H1 (cell line): ENCODE results near the gene HTRA2. TPM values are rescaled to one million over a fixed set of nuclear protein-coding genes. Genes with fewer than 3 reads are reported as not detected.

ENCODE experiments used
- MAFK ChIP-seq: IDR thresholded peaks from 2 replicates; pipeline ENCODE4 v1.6.1; 2012; ENCODE audit warnings: low read depth, mild to moderate bottlenecking, improper control_type of control experiment, low read length
- NANOG ChIP-seq: IDR thresholded peaks from 2 replicates; pipeline ENCODE4 v1.6.1; 2011; ENCODE audit warnings: low read length, low read depth, mild to moderate bottlenecking, inconsistent platforms; ENCODE audit not compliant: insufficient read depth, poor library complexity, severe bottlenecking
- RXRA ChIP-seq: IDR thresholded peaks from 2 replicates; pipeline ENCODE4 v1.6.1; 2011; ENCODE audit warnings: low read depth, mild to moderate bottlenecking, low read length, moderate library complexity; ENCODE audit not compliant: insufficient read depth
- TAF1 ChIP-seq: IDR thresholded peaks from 2 replicates; pipeline ENCODE4 v1.6.1; 2011; ENCODE audit warnings: mild to moderate bottlenecking, low read depth, low read length
- polyA plus RNA-seq, 7 experiments: library from polyadenylated mRNA; depleted of rRNA in 3 of 7; stranded (reverse) in 5 of 7; unstranded in 2 of 7; fragments of >200 nt in 5 of 7; fragments of 200-250 nt in 2 of 7; gene quantifications; 1 replicate in 5 of 7; 2 replicates in 1 of 7; 4 replicates in 1 of 7; pipeline versions ENCODE4 v1.2.1 to v1.2.3, GENCODE V29; 2011 to 2013; ENCODE audit warnings: missing spikeins in 2 of 7, mixed read lengths in 2 of 7
- total RNA-seq: library from RNA; stranded (reverse); fragmentation: NEBNext Ultra II Directional; extraction: Animal tissue kit (Norgen Biotek cat#: 25700); gene quantifications from 2 replicates; pipeline ENCODE4 v1.2.1, GENCODE V29; 2021
- TF ChIP-seq, protein P1 (sequence below): IDR thresholded peaks from 2 replicates; pipeline ENCODE4 v1.6.1; 2011; ENCODE audit warnings: low read depth, mild to moderate bottlenecking, low read length; ENCODE audit not compliant: insufficient read depth
- TF ChIP-seq, protein P2 (sequence below): fragments of 300-600 bp; sonication (generic); IDR thresholded peaks from 2 replicates; pipeline ENCODE4 v1.7.1; 2012; ENCODE audit warnings: low read length, moderate library complexity, mild to moderate bottlenecking, inconsistent platforms; ENCODE audit not compliant: insufficient replicate concordance
- TF ChIP-seq, protein P3 (sequence below): IDR thresholded peaks from 2 replicates; pipeline ENCODE4 v1.6.1; 2012; ENCODE audit warnings: low read length, inconsistent platforms

HTRA2 gene
- total and polyA plus RNA-seq, 2 of the 8 experiments (the other 6 are each of a cell fraction or from before 2014, with no cell fraction given): 21.6 to 37.6 TPM

DNA sequence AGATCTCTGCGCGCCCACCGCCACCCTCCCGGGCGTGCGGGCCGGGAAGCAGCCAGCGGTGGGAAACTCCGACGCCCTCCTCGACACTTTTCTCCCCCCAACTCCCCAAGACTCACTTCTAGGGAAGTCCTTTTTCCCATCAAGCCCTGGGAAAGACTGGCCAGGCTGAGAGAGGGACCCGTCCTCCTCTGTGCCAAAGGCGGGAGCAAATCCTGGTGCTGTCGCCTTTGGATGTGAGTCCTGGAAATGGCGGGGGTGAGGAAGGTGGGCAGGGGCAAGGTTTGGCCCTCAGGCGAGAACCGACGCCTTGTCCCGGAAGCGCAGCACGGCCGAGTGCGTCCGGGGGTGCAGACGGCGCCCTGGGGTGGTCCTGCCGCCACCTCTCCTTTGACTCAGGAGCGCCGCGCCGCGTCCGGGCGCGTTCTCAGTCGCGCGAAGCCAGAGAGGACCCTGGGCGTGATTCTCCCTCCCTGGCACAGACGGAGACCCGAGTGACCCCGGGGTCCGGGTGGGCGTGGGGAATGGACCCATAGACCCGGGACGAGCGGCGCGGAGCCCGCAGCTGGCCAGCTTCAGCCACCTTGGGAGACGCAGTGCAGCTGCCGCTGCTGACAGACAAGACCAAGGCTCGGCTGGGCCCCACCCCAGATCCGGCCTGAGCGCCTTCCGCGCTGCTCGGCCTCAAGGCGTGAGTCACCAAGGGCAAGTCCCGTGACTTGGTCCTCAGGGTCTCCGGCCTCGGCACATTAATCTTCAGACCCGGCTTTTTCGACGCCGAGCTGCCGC lies 26.8 kb upstream of the HTRA2 start (continued):
- TF ChIP-seq, protein P1, sequence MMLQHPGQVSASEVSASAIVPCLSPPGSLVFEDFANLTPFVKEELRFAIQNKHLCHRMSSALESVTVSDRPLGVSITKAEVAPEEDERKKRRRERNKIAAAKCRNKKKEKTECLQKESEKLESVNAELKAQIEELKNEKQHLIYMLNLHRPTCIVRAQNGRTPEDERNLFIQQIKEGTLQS: no peak
- TF ChIP-seq NANOG: no peak
- no peak for TF ChIP-seq MAFK
- TF ChIP-seq RXRA: no peak
- TF ChIP-seq, protein P2, sequence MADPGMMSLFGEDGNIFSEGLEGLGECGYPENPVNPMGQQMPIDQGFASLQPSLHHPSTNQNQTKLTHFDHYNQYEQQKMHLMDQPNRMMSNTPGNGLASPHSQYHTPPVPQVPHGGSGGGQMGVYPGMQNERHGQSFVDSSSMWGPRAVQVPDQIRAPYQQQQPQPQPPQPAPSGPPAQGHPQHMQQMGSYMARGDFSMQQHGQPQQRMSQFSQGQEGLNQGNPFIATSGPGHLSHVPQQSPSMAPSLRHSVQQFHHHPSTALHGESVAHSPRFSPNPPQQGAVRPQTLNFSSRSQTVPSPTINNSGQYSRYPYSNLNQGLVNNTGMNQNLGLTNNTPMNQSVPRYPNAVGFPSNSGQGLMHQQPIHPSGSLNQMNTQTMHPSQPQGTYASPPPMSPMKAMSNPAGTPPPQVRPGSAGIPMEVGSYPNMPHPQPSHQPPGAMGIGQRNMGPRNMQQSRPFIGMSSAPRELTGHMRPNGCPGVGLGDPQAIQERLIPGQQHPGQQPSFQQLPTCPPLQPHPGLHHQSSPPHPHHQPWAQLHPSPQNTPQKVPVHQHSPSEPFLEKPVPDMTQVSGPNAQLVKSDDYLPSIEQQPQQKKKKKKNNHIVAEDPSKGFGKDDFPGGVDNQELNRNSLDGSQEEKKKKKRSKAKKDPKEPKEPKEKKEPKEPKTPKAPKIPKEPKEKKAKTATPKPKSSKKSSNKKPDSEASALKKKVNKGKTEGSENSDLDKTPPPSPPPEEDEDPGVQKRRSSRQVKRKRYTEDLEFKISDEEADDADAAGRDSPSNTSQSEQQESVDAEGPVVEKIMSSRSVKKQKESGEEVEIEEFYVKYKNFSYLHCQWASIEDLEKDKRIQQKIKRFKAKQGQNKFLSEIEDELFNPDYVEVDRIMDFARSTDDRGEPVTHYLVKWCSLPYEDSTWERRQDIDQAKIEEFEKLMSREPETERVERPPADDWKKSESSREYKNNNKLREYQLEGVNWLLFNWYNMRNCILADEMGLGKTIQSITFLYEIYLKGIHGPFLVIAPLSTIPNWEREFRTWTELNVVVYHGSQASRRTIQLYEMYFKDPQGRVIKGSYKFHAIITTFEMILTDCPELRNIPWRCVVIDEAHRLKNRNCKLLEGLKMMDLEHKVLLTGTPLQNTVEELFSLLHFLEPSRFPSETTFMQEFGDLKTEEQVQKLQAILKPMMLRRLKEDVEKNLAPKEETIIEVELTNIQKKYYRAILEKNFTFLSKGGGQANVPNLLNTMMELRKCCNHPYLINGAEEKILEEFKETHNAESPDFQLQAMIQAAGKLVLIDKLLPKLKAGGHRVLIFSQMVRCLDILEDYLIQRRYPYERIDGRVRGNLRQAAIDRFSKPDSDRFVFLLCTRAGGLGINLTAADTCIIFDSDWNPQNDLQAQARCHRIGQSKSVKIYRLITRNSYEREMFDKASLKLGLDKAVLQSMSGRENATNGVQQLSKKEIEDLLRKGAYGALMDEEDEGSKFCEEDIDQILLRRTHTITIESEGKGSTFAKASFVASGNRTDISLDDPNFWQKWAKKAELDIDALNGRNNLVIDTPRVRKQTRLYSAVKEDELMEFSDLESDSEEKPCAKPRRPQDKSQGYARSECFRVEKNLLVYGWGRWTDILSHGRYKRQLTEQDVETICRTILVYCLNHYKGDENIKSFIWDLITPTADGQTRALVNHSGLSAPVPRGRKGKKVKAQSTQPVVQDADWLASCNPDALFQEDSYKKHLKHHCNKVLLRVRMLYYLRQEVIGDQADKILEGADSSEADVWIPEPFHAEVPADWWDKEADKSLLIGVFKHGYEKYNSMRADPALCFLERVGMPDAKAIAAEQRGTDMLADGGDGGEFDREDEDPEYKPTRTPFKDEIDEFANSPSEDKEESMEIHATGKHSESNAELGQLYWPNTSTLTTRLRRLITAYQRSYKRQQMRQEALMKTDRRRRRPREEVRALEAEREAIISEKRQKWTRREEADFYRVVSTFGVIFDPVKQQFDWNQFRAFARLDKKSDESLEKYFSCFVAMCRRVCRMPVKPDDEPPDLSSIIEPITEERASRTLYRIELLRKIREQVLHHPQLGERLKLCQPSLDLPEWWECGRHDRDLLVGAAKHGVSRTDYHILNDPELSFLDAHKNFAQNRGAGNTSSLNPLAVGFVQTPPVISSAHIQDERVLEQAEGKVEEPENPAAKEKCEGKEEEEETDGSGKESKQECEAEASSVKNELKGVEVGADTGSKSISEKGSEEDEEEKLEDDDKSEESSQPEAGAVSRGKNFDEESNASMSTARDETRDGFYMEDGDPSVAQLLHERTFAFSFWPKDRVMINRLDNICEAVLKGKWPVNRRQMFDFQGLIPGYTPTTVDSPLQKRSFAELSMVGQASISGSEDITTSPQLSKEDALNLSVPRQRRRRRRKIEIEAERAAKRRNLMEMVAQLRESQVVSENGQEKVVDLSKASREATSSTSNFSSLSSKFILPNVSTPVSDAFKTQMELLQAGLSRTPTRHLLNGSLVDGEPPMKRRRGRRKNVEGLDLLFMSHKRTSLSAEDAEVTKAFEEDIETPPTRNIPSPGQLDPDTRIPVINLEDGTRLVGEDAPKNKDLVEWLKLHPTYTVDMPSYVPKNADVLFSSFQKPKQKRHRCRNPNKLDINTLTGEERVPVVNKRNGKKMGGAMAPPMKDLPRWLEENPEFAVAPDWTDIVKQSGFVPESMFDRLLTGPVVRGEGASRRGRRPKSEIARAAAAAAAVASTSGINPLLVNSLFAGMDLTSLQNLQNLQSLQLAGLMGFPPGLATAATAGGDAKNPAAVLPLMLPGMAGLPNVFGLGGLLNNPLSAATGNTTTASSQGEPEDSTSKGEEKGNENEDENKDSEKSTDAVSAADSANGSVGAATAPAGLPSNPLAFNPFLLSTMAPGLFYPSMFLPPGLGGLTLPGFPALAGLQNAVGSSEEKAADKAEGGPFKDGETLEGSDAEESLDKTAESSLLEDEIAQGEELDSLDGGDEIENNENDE: no peak
- no peak for TF ChIP-seq TAF1
- TF ChIP-seq, protein P3, sequence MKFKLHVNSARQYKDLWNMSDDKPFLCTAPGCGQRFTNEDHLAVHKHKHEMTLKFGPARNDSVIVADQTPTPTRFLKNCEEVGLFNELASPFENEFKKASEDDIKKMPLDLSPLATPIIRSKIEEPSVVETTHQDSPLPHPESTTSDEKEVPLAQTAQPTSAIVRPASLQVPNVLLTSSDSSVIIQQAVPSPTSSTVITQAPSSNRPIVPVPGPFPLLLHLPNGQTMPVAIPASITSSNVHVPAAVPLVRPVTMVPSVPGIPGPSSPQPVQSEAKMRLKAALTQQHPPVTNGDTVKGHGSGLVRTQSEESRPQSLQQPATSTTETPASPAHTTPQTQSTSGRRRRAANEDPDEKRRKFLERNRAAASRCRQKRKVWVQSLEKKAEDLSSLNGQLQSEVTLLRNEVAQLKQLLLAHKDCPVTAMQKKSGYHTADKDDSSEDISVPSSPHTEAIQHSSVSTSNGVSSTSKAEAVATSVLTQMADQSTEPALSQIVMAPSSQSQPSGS: no peak
